NCI-H82 treated with DMSO at 0.1 percent for 48 hours (cell line): ENCODE data around the gene ZNRD2.
A peak's percentile ranks its signal among the peaks of the same experiment; 100 is the strongest.

Source experiments
- DNase-seq: peaks from one replicate; lab custom pipeline; 2025; ENCODE audit not compliant: unreplicated experiment; lab: John Stamatoyannopoulos, UW

ZNRD2 gene

GRCh38 chr11:65586247-65586630 is 16.0 kb downstream of the ZNRD2 start:
- no peak for DNase-seq

- peak; percentile 49 for DNase-seq
Observed at GRCh38 chr11:65586676-65587075, 16.4 kb downstream of the ZNRD2 start.

GRCh38 chr11:65588199-65589054 is 18.1 kb downstream of the ZNRD2 start:
- DNase-seq, result no peak

- no peak for DNase-seq
Observed at GRCh38 chr11:65589444-65590239, 19.4 kb downstream of the ZNRD2 start.

GRCh38 chr11:65590240-65590738 is 20.0 kb downstream of the ZNRD2 start:
- DNase-seq, result no peak

GRCh38 chr11:65591939-65592857 is 21.9 kb downstream of the ZNRD2 start:
- no peak for DNase-seq

GRCh38 chr11:65592858-65593517 is 22.7 kb downstream of the ZNRD2 start:
- DNase-seq, result no peak

GRCh38 chr11:65593518-65594414 is 23.5 kb downstream of the ZNRD2 start:
- DNase-seq, result no peak

GRCh38 chr11:65595131-65595530 is 24.9 kb downstream of the ZNRD2 start:
- no peak for DNase-seq

GRCh38 chr11:65595543-65596281 is 25.4 kb downstream of the ZNRD2 start, which contains the start of gene KCNK7:
TSS of gene KCNK7 (minus strand) at chr11:65595800. CDS start at chr11:65595772, 28 bp downstream.
- DNase-seq, result no peak

GRCh38 chr11:65596520-65596919 is 26.2 kb downstream of the ZNRD2 start:
- no peak for DNase-seq

- no peak for DNase-seq
Observed at GRCh38 chr11:65598258-65598699, 28.0 kb downstream of the ZNRD2 start.

GRCh38 chr11:65599216-65599954 is 29.1 kb downstream of the ZNRD2 start:
- no peak for DNase-seq

- DNase-seq, result no peak
Observed at GRCh38 chr11:65599955-65600246, 29.6 kb downstream of the ZNRD2 start.

- DNase-seq, result no peak
Observed at GRCh38 chr11:65604258-65604657, 34.0 kb downstream of the ZNRD2 start.

GRCh38 chr11:65606876-65607613 is 36.8 kb downstream of the ZNRD2 start:
- DNase-seq, result no peak
